NOMO-1 treated with dmso at 0.1 percent for 144 hours (cell line): ENCODE results near the gene MEGF9.

Source experiments
- DNase-seq: peaks from one replicate; lab custom pipeline; 2025; ENCODE audit not compliant: unreplicated experiment; lab: John Stamatoyannopoulos, UW

Gene MEGF9

DNA sequence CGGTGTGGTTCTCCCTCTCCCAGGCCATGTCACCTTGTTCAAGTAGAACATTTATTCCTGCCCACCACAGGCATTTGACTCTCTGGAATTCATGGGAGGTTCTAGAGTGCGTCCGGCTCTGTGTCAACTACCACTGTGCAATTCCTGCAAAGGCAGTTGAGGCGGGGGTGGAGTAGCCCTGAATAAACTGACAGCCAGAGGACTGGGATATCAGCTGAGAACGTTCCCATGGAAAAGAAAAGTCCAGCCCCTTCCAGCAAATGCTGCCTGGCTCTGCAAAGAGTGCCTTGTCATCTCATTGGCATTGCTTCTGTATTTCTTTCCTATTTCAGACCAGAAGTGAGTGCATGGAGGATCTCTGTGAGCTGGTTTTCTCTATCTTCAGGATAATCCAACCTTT lies 18.9 kb upstream of the MEGF9 start:
- DNase-seq = no peak

DNA sequence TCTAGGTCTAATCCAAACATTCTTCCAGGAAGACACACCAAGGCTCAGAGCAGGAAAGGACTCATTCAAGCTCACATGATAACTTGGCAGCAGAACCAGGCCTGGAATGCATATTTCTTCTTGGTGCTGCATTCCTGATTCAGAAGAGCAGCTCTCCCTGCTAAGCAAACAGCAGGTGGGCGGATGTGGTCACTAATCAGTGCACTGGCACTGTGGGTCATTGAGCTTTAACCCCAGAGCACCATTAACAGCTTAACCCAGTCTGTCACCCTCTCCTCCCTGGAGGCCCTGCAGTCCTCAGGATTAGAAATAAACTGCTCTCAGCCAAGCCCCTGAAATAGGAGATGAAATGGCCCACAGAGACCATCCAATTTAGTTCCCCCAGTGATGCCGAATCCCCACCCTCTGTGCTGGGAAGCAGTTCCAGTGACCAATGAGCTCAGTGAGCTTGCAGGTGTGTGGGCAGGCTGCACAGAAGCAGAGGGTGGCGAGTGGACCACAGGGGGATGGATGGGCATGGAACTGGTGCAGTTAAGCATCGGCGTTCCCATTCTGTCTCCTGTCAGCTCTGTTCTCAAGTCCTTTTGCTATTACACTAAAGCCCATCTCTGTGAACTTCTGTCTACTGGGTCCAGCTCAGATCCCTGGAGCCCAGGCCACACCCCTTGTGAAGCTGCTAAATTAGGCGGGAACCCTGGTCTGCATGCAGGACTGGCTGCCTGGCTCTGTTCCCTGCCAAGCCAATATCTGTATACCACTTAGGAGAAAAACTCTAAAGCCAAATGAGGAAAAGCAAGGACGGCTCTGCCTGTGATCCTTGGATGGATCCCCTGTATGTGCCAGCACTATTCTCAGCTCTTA lies 16.6 kb upstream of the MEGF9 start:
- DNase-seq = no peak

- DNase-seq = peak; percentile 62
These were observed 15.5 kb upstream of the MEGF9 start for GRCh38 chr9:120729791-120730241.

GRCh38 chr9:120726484-120726883 lies 12.2 kb upstream of the MEGF9 start:
- DNase-seq = no peak

DNA sequence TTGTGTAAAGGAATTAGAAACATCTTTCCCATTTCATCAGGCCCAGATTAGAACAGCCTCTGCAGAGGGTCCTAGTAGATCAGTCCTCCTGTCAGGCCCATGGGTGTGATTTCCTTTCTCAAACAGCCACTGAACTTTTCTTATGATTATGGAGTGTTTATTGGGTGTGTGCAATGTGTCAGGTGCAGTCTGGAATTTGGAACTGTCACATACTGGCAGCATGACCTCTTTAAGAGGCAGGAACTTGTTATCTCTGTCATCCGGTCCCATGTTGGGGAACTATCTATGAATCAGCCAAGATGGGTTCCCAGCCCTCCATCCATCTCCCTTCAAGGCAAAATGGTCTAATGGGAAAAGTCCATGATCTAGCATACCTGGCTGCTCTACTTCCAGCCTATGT lies 11.6 kb upstream of the MEGF9 start:
- no peak for DNase-seq

GRCh38 chr9:120724757-120725400 lies 10.6 kb upstream of the MEGF9 start:
- no peak for DNase-seq

DNA sequence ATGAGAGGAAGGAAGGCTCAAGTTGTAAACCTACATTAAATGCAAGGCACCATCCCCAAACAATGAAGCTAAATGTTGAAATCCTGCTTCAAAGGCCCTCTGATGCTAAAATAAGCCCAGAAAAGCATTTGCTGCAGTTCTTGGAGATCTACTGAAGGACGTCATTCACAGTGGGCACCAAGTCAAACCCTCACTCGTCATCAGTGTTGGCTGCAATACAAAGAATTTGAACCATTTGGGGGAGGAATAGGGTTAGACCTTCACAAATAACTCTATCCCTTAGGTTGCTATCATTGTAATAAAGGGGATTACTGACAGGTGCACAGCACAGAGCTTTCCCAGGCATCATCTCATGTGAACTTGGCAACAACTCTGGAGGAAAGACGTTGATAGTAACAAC lies 9.3 kb upstream of the MEGF9 start:
- DNase-seq = no peak

DNA sequence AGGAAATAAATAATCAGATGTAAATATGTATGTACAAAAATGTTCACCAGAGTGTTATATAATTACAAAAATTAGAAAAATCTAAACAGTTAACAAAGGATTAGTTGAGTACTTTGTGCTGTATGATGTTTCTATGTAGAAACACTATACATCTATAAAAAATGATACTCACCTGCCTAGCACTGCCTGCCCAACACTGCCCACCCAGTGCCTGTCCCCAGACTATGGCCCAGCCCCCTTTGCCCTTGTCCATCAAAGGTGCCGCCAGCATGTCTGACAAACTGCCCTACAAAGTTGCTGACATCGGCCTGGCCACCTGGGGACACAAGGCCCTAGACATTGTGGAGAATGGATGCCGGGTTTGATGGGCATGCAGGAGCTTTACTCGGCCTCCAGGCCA lies 6.1 kb upstream of the MEGF9 start:
- DNase-seq = no peak

- no peak for DNase-seq
These were observed 4.0 kb upstream of the MEGF9 start for GRCh38 chr9:120718316-120718715.

GRCh38 chr9:120717176-120717575 lies 2.9 kb upstream of the MEGF9 start:
- no peak for DNase-seq

GRCh38 chr9:120716483-120716882 lies 2.2 kb upstream of the MEGF9 start:
- DNase-seq = no peak

- no peak for DNase-seq
These were observed 1.2 kb upstream of the MEGF9 start for GRCh38 chr9:120715389-120715924.

DNA sequence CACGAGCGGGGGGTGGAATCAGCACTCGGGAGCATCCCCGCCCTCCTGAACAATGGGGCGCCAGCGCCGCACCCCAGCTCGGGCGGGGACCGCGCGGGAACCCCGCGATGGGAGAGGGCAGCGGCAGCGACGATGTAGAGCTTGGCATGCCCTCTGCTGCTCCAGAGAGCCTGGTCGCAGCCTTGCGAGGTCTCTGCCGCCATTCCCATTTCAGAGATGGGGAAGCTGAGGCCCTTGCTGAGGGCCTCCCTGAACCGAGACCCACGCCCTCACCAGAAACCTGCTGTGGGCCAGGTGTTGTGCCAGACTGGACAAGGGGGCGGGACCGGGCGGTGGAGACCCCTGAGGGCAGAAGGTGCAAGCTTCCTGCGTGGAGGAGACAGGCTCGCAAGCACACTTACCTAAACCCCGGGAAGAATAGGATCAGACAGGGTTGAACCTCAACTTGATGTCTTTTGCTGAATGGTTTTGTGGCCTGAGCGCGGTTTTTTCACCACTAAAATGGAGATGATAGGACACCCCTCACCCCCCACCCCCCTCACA lies 647 bp upstream of the MEGF9 start:
- DNase-seq = no peak

- DNase-seq = no peak
These were observed 798 bp downstream of the MEGF9 start for GRCh38 chr9:120713257-120714087.

DNA sequence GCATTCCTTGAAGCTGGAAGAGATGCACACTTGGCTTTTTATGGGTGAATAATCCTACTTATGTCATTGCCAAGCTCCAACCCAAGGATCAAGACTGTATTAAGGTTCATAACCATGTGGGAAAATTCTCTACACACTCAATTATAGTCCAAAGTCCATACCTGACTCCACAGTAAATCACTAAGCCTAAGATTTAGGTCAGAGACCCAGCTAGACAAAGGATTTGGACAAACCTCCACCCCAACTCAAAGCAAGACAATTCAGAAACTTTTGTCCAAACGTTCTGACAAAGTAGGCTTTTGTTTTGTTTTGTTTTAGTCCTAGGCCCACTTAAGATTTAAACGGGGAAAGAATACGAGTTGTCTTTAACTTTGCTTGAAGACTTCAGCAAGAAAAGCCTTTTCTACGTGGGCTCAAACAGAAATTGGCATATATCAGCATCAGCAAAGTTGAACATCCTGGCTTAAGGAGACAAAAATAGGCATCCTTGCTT lies 1.7 kb downstream of the MEGF9 start:
- DNase-seq = no peak

DNA sequence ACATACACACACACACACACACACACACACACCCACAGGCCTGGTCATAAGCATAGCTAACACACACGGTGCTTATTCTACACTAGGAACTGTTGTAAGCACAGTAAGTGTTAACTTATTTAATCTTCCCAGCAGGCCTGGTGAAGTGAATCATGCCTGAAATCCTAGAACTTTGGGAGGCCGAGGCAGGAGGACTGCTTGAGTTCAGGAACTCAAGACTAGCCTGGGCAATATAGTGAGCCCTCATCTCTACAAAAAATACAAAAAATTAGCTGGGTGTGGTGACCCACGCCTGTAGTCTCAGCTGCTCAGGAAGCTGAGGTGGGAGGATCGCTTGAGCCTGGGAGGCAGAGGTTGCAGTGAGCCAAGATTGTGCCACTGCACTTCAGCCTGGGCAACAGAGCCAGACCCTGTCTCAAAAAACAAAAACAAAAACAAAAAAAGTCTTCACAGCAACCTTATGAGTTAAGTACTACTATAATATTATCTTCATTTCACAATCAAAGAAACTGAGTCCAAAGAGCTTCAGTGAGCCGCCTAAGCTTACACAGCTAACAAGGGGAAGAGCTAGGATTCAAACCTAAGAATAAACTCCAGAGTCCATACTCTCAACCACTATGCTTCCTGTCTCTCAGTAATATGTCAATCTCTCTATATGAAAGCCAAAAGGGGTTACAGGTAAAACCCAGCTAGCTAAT lies 2.3 kb downstream of the MEGF9 start:
- no peak for DNase-seq

DNA sequence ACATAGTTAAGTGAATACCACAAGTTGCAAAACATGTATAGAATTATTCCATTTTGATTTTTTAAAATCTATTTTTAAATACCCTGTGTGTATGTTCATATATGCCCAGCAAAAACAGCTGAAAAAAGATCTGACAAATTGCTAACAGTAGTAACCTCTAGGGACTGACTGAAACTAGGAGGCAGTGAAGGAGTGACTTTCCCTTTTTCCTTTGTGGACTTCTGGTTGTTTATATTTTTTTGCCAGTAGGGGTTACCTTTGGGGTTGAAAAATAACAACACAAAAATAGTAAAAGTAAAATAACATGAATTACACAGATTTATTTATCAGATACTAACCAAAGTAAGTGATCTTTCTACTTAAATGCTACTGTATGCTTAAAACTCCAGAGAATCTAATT lies 2.9 kb downstream of the MEGF9 start:
- no peak for DNase-seq

DNA sequence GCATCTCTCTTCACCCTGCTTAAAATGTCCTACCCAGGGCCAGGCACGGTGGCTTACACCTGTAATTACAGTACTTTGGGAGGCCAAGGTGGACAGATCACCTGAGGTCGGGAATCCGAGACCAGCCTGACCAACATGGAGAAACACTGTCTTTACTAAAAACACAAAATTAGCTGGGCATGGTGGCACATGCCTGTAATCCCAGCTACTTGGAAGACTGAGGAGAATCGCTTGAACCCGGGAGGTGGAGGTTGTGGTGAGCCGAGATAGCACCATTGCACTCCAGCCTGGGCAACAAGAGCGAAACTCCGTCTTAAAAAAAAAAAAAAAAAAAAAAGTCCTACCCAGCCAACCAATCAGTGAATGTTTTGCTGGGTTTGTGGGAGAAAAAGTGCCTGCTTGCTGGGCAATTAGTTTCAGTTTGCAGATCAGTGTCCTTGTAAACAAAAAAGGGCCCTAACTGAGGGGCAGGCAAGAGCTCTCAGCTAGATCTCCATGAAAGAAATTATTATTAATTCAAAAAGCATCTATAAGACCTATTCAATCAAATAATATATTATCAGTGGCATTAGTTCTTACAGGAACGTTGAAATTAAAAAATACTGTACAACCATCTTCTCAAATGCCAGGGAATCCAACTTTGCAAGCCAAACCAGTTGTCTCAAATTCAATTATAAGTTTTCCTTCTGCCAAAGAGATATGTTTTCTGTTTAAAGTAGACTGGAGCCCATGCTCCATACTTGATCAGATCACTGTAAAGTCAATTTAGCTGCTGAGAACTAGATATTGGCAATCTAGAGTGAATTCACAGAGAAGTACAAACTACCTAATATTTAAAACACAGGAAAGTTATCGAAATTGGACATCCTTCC lies 3.9 kb downstream of the MEGF9 start:
- DNase-seq = peak; percentile 46

DNA sequence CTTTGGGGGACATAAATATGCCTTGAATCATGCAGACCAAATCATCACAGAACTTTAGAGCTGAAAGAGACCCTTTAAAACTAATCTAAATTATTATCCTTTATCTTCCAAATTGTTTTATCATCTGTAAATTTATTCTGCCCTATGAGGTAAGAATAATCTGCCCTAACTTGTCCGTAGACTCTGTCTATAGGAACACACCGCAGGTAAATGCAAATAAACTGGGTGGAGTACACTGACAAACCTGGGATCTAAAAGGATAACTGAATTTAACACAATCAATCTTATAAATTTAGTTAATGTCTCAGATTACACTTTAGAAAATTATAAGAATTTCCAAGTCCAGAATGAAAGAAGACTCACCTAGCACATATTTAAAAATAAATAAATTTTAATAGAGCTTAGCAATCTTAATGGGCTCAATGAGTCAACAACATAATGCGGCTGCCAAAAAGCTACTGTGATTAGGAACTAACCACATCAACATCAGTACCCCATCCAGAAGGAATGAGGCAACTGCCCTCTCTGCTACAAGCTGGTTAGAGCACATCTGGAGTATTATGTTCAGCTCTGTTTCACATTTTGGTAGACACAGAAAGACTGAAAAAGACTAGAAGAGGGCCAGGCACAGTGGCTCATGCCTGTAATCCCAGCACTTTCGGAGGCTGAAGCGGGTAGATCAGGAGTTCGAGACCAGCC lies 5.6 kb downstream of the MEGF9 start:
- DNase-seq = no peak
